Measurements from ENCODE around the gene SHF. TPM values are rescaled to one million over a fixed set of nuclear protein-coding genes. Genes with fewer than 3 reads are reported as not detected.

SHF gene
- total and polyA plus RNA-seq, 2 of the 8 experiments (the other 6 are each of a cell fraction or from before 2014, with no cell fraction given), result 13.1 to 26.7 TPM

- peak overlapping the region; percentile 63 for H2BK5ac ChIP-seq (ENCODE audit: low read depth, low read length)
- H4K8ac ChIP-seq (ENCODE audit: extremely low read depth, insufficient read depth, low read length), result no peak overlapping the region
- H2AFZ ChIP-seq (ENCODE audit: low read length), result peak overlapping the region; percentile 98
- H2BK12ac ChIP-seq (ENCODE audit: low read depth, low read length), result peak overlapping the region; percentile 51; the same call in 1 of the 2 replicates
- H3K79me1 ChIP-seq (ENCODE audit: low read depth, low read length), result no peaks in the 10 kb centered on the region
- no peak overlapping the region for H2BK120ac ChIP-seq (replicated peaks; ENCODE audit: low read depth, low read length)
- ChIA-PET POLR2A (ENCODE audit: partially characterized antibody) (interaction anchor here (0.6 to 5.3 kb wide), 8 partner anchors 15 to 201 kb away, joined by 3 to 55 read pairs (median 9); partner anchors contain the start of gene SHF), CTCF (ENCODE audit: partially characterized antibody) (interaction anchor here (0.6 to 39.2 kb wide), 8 partner anchors 17 to 199 kb away, joined by 4 to 1117 read pairs (median 7); partner anchors contain the start of genes DUOX1, DUOXA1 and SHF)
- 0 out of 2 replicates have a peak overlapping the region, but pooled peaks have one; percentile 19 for H3K18ac ChIP-seq (ENCODE audit: extremely low read depth, low read length)
- no peak overlapping the region for H2BK20ac ChIP-seq (ENCODE audit: low read length)
- peaks cover 12% of the 10 kb centered on the region for H3K23me2 ChIP-seq (ENCODE audit: low read depth, low read length)
- no peak overlapping the region for H2BK15ac ChIP-seq (ENCODE audit: low read length)
- WGBS, 2 experiments (ENCODE audit: extremely low coverage in 1 of 2, insufficient coverage in 1 of 2, insufficient read length in 1 of 2, insufficient replicate concordance in 2 of 2, low coverage in 1 of 2, low lambda C conversion rate in 2 of 2, missing lambda C conversion rate in 1 of 2), result 7% methylated on average over 31 of the region's 34 CpGs; no CpG with 5 or more reads in 1 of the 2 experiments
- H3K4me1 ChIP-seq (replicated peaks in 1 of 4; ENCODE audit: control insufficient read depth in 3 of 4, insufficient read depth in 4 of 4, low read length in 3 of 4), result no peaks in the 10 kb centered on the region
- DNase-seq (ENCODE audit: low read depth in 1 of 2, low spot score in 2 of 2) (peak in 1 of 2 experiments; percentile 95), FAIRE-seq (no peak)
- no peak overlapping the region for H3K4ac ChIP-seq (replicated peaks; ENCODE audit: insufficient read length, low read depth, low read length)
- H2AK5ac ChIP-seq (ENCODE audit: low read depth, low read length), result no peak overlapping the region
- H3K4me2 ChIP-seq (ENCODE audit: insufficient read depth in 1 of 2, low read depth in 2 of 2, low read length in 2 of 2), result peak overlapping the region; percentile 94 to 96
- H4K91ac ChIP-seq (replicated peaks; ENCODE audit: insufficient read length, low read length), result no peak overlapping the region
- no peaks in the 10 kb centered on the region for H3K79me2 ChIP-seq (ENCODE audit: control insufficient read depth in 1 of 2, insufficient read depth in 2 of 2, low read length in 2 of 2)
- H3K56ac ChIP-seq (replicated peaks; ENCODE audit: insufficient read length, low read depth, low read length), result no peak overlapping the region
- no peaks in the 10 kb centered on the region for H4K20me1 ChIP-seq (replicated peaks in 1 of 2; ENCODE audit: control insufficient read depth in 1 of 2, insufficient read depth in 2 of 2, low read length in 2 of 2)
- peak overlapping the region; percentile 66 to 100 (median 96) for H3K4me3 ChIP-seq (ENCODE audit: extremely low read depth in 1 of 4, insufficient read depth in 2 of 4, low read depth in 3 of 4, low read length in 4 of 4)
- peak overlapping the region; percentile 67 for H3K27ac ChIP-seq (ENCODE audit: low read depth, low read length)
- peak overlapping the region; percentile 63 to 80 (median 73) for H3K9ac ChIP-seq (replicated peaks in 1 of 4; ENCODE audit: extremely low read depth in 1 of 4, low read depth in 3 of 4, low read length in 3 of 4)
- no peak overlapping the region for H3K23ac ChIP-seq (ENCODE audit: insufficient read length)
- H3K9me3 ChIP-seq (ENCODE audit: insufficient read depth in 2 of 2, low read depth in 1 of 2, low read length in 1 of 2), result no peaks in the 10 kb centered on the region
- no peaks in the 10 kb centered on the region for H3K27me3 ChIP-seq (replicated peaks in 1 of 4; ENCODE audit: control insufficient read depth in 3 of 4, extremely low read depth in 1 of 4, insufficient read depth in 3 of 4, low read length in 3 of 4)
- H4K5ac ChIP-seq (ENCODE audit: insufficient read length, low read depth, low read length), result no peak overlapping the region
- H3K36me3 ChIP-seq (ENCODE audit: control insufficient read depth in 2 of 4, insufficient read depth in 4 of 4, low read length in 3 of 4), result no peaks in the 10 kb centered on the region
- H3K14ac ChIP-seq (ENCODE audit: insufficient read length), result no peak overlapping the region
- TF ChIP-seq KDM5A (IDR thresholded peaks at IDR 0.05; ENCODE audit: low read length), result no peak
- peak; percentile 80 for TF ChIP-seq TEAD4 (IDR thresholded peaks at IDR 0.05; ENCODE audit: low read depth, low read length)
- peak; percentile 20; the same call in 1 of the 2 replicates for TF ChIP-seq POLR2AphosphoS5 (IDR thresholded peaks at IDR 0.05; ENCODE audit: low read depth, low read length)
- TF ChIP-seq YY1 (IDR thresholded peaks at IDR 0.05; ENCODE audit: low read depth, low read length), result peak; percentile 90
- TF ChIP-seq NRF1 (IDR thresholded peaks at IDR 0.05; ENCODE audit: low read depth, low read length), result peak; percentile 33; the same call in 1 of the 2 replicates
- TF ChIP-seq ATF3 (IDR thresholded peaks at IDR 0.05; ENCODE audit: insufficient read depth, low read depth, low read length), result no peak
- peak; percentile 98 for TF ChIP-seq RBBP5 (IDR thresholded peaks at IDR 0.05; ENCODE audit: borderline replicate concordance, low read depth, low read length)
- TF ChIP-seq SAP30 (IDR thresholded peaks at IDR 0.05; ENCODE audit: insufficient read depth, insufficient replicate concordance, low read length), result no peak
- TF ChIP-seq KDM4A (IDR thresholded peaks at IDR 0.05; ENCODE audit: low read depth, low read length, severe bottlenecking), result peak; percentile 87
- TF ChIP-seq CREB1 (IDR thresholded peaks at IDR 0.05), result peak; percentile 28; the same call in 1 of the 2 replicates
- TF ChIP-seq PHF8 (conservative IDR thresholded peaks at IDR 0.05; ENCODE audit: low read depth, low read length), result peak; percentile 59; the same call in 1 of the 2 replicates
These were observed 13.2 kb upstream of the SHF start for GRCh38 chr15:45200799-45201556.
